ENCODE data around the gene MFRP.

- TF ChIP-seq CTCF (conservative IDR thresholded peaks at IDR 0.05; ENCODE audit: low read length) = no peak
- TF ChIP-seq EZH2phosphoT487 (IDR thresholded peaks at IDR 0.05; ENCODE audit: borderline replicate concordance) = no peak
These were observed 31.6 kb upstream of the MFRP start for GRCh38 chr11:119377961-119378667.
